Right forelimb (tissue), 1 donor: Measurements from ENCODE around the gene UNC80.

ENCODE experiments used
- DNase-seq: peaks from one replicate; pipeline ENCODE4 v3.0.0-alpha.2; 2018

Gene UNC80

GRCh38 chr2:209808521-209808920 lies 36.9 kb downstream of the UNC80 start:
- DNase-seq = no peak

- no peak for DNase-seq
Measured at GRCh38 chr2:209809256-209809655, 37.6 kb downstream of the UNC80 start.

- no peak for DNase-seq
Measured at GRCh38 chr2:209817844-209818271, 46.2 kb downstream of the UNC80 start.

GRCh38 chr2:209818939-209819338 lies 47.3 kb downstream of the UNC80 start:
- DNase-seq = no peak

GRCh38 chr2:209821806-209822205 lies 50.2 kb downstream of the UNC80 start:
- no peak for DNase-seq

GRCh38 chr2:209823484-209823883 lies 51.9 kb downstream of the UNC80 start:
- DNase-seq = no peak

DNA sequence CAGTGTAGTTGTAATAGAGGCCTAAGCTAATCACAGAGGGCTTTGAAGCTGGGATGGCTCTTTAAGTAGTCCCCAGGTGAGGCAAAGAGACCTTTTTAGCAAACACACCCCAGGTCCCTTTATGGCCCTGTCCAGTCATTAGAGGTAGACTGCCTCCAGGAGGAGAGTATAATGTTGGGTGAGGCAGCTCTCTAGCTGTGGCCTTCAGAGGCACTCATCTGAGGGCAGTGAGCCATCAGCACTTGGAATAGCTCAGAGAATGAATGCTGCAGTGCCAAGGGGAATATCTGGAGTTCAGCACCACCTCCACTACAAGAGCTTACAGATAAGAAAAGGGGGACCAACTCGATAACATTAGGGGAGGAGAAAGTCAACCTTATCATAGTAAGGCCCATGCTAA lies 52.8 kb downstream of the UNC80 start:
- DNase-seq = no peak

DNA sequence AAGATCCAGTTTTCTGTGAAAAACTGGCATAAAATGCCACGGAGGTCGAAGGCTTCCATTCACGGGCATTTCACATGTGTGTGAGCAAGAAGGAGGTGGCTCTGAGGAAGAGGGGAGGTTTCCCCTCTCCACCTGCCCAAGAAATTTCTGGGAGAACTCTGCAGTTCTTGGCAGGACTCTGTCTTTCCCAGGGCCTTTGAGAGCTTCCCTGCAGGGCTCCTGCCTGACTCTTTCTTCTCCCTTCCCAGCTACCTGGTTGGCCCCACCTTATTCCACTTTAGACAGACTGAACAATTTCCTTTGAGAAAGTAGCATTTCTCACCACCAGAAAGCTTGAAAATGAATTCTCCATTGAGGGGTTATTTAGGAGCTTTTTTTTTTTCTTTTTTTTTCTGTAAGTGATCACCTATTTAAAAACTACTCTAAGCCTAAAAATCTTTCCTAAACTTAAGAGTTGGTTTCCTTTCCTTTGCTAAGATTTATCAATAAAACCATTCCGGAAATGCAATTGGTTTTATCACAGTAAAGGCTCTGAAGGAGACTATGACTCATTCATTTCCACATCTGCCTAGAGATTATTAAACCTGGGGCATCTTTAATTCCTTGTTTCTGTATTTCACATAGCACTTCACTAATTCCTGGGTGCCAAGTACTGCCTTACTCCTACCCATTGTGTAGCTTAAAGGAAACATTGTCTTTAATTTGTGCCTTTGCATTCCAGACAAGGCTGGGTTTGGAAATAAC lies 59.3 kb downstream of the UNC80 start:
- no peak for DNase-seq

GRCh38 chr2:209834767-209835166 lies 63.1 kb downstream of the UNC80 start:
- no peak for DNase-seq

DNA sequence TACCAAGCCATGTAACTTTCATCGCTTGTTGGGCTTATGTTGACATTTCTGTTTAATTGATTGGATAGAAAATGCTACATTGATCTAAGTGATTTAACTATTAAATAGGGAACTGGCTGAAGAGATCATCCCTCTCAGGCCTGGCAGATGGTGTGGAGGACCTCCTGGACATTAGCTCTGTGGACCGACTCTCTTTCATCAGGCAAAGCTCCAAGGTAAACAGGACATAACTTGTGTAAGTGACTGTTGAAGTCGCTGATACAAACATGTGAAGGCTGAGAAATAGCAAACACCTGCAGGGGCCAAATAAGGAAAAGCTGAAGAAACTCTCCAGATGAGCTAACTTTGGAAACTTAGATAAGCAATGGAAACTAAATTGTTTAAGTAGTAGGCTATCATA lies 68.8 kb downstream of the UNC80 start:
- no peak for DNase-seq

GRCh38 chr2:209845666-209846065 lies 74.0 kb downstream of the UNC80 start:
- no peak for DNase-seq

DNA sequence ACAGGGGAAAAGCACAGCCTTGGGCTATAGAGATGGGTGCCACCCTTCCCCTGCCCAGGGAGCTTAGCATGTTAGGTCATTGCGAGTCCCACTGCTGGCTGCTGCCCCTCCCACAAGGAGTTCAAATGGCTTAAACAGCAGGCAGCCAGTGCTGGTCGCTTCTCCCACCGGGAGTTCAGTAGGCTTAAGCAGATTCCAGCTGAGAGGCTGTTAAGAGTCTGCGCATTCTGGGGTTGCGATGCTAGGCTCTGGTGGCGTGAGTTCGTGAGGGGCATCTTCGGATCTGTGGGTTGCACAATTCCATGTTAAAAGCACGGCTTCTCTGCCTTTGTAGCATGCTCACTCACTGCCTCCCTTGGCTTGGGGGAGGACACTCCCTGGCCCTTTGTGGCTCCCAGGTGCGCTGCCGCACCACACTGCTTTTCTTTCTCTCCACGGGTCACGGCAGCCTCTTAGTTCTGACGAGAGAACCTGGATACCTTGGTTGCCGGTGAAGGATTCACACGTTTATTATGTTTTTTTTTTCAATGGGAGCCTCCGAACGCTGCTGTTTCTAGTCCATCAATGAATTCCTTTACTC lies 93.2 kb downstream of the UNC80 start:
- DNase-seq = no peak

DNA sequence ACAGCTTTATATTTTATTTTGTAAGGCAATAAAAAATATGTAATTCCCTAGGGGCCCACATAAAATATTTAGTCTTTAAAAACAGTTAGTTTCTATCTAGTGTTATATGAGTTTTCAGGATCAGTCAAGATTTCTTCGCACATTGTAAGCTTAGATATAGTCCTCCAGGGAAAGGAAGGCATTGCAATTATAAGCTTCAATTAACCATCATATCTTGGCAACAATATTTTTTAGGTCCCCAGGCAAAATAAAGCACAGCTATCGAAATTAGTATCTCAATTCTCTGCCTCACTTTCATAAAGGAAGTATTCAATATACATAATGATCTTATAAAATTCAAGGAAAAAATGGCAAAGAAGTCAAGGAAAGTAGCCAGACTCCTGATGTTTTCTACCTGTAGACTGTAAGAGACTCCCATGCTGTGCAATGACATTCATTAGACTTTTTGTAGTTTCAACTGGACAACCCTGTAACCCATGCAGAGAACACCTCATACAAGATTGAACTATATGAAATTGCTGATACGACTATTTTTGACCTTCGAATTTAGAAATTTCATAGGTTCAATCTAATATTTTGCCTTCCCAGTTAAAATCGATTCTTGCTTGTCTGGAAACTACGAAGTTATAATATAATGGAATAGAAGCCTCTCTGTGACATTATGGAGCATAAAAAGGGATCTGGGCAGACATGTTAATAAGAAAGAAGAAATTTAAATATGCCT lies 96.8 kb downstream of the UNC80 start:
- no peak for DNase-seq

DNA sequence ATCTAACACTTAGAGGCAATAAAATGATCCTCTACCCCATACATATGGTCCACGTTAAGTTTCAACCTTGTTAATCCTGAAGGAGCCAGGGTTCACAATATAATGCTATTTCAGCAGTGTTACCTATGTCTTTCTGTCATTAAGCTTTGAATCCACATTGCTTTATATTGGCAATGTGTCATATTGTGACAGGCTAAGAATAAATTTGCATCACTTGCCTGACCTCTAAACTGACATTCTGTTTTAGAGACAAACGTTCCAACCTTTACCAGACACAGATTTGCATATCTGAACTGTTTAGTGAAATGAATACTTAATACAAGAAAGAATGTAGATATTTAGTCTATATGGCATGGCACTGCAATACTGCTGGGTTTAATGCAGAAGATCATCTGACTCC lies 98.4 kb downstream of the UNC80 start:
- no peak for DNase-seq

DNA sequence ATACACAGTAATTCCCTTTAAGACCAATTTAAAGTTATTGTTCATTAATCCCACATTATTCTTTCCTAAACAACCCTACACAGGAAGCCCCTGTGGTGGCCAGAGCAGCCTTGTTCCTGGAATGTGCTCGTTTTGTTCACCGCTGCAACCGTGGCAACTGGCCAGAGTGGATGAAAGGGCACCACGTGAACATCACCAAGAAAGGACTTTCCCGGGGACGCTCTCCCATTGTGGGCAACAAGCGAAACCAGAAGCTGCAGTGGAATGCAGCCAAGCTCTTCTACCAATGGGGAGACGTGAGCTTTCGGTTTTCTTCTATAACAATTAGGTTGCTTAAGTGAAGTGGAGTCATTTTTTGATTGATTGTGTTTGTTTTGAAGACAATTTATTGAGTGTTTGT lies 101.0 kb downstream of the UNC80 start:
- DNase-seq = peak; percentile 46

GRCh38 chr2:209875270-209875669 lies 103.6 kb downstream of the UNC80 start:
- no peak for DNase-seq

DNA sequence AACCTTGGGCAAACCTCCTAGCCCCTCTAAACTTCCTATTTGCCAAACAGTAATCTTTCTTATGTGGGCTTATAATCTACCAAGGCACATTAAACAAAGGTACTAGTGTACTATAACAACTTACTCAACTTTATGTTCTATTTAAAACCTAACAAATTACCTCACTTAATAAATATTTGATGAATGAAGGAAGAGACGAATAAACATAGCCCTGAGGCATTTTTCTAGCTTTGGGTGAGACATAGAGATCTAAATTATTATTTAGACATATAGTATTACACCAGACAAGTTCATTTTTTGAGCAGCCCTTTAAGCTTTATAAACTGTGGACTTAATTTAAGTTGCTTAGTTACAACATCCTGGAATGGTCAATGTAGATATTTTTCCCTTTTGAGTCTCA lies 104.6 kb downstream of the UNC80 start:
- no peak for DNase-seq

DNA sequence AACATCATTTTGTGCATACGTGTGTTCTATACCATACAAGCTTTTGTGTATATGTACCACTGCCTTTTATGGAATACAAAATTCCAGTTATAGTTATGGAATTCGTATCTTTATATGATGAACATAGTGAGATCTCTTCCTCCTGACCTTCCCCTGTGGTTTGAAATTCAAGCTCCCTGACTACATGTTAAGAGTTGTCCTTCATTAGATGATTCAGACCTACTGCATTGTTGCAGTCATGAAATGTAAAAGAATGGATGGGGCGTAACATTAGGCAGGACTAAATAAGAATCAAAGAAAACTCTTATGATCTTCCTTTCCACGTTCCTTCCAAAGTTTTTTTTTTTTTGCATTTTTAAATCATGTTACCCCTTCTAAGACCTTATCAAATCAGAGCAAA lies 107.1 kb downstream of the UNC80 start:
- DNase-seq = no peak

DNA sequence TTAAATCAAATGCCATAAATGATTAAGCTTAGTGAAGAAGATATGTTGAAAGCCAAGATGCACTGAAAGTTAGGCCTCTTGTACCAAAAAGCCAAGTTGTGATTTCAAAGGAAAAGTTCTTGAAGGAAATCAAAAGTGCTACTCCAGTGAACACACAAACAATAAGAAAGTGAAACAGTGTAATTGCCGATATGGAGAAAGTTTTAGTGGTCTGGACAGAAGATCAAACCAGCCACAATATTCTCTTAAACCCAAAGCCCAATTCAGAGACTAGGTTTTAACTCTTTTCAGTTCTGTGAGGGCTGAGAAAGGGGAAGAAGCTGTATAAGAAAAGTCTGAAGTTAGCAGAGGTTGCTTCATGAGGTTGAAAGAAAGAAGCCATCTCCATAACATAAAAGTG lies 129.0 kb downstream of the UNC80 start:
- no peak for DNase-seq

DNA sequence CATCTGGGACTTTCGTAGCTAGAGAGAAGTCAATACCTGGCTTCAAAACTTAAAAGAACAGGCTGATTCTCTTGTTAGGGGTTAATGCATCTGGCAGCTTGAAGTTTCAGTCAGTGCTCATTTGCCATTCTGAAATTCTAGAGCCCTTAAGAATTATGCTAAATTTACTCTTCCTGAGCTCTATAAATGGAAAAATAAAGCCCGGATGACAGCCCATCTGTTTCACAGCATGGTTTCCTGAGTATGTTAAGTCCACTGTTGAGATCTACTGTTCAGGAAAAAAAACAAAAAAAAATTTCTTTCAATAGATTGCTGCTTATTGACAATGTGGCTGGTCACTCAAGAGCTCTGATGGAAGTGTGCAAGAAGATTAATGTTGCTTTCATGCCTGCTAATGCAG lies 129.5 kb downstream of the UNC80 start:
- DNase-seq = no peak

DNA sequence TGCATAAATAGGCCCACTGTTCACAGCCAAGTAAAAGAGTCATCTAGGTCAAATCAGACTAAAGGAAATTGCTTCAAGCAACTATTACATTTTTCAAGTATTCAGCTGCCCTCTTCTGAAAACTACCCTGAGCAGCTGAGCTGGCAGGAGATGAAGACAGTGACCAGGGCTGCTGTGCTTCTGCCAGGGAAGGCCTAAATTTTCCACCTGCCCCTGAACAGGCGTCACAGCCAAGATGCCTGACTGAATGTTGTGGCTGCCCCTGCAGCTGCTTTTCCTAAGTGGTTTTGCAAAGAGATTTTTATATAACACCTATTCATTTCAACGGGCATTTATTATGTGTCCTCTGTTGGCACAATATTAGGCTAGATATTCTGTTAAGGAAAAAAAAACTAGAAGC lies 134.1 kb downstream of the UNC80 start:
- no peak for DNase-seq

GRCh38 chr2:209907746-209908145 lies 136.1 kb downstream of the UNC80 start:
- no peak for DNase-seq

DNA sequence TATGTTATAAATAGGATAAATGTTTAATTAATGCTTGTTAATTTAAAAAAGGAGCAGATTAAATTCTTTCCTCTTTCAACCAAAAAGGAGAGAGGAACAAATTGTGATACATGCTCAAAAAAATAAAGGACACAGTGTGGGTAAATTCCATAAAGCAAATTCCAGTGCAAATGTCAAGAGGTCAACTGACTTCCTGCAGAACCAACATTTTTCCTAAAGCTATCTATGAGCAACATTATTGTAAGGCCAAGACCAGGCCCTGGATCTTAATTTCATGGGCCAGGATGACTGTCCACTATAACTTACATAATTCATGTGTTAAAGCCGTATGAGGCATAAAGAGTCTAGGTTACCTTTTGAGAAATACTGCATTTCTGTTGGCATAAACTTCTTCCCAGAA lies 136.9 kb downstream of the UNC80 start:
- no peak for DNase-seq

- no peak for DNase-seq
Measured at GRCh38 chr2:209911486-209911885, 139.9 kb downstream of the UNC80 start.
